ENCODE results near the gene ADAMTS2. TPM values are rescaled to one million over a fixed set of nuclear protein-coding genes. Genes with fewer than 3 reads are reported as not detected.
A peak's percentile ranks its signal among the peaks of the same experiment; 100 is the strongest.

The ADAMTS2 gene
- total and polyA plus RNA-seq, 11 donors, result 1.1 to 23.0 (median 5.5) TPM

- Histone ChIP-seq H3K27ac (no peak overlapping the region), H3K4me1 (no peaks in the 10 kb centered on the region), H3K4me3 (no peak overlapping the region), H3K27me3 (peaks cover 0 to 3% (median 0%) of the 10 kb centered on the region in 9 donors), H3K9me3 (no peaks in the 10 kb centered on the region), H3K36me3 (no peaks in the 10 kb centered on the region)
- DNase-seq (peak in 1 of 5 donors; percentile 39), ATAC-seq (no peak)
- 80 to 85% (median 83%) methylated on average over 12 to 22 of the region's 22 CpGs for WGBS, 4 donors
- no peak for TF ChIP-seq POLR2A (IDR thresholded peaks at IDR 0.05)
- no peak for TF ChIP-seq CTCF (IDR thresholded peaks at IDR 0.05)
- intact Hi-C loops (cut with DNase I), result no loop called here
Measured at GRCh38 chr5:179207920-179208705, 137.1 kb downstream of the ADAMTS2 start.

- no peak for ATAC-seq
- 77 to 81% (median 79%) methylated on average over 2 to 20 of the region's 20 CpGs for WGBS, 4 donors
- no peaks in the 10 kb centered on the region for H3K4me1 ChIP-seq
- H3K27me3 ChIP-seq, result peaks cover 0 to 3% (median 0%) of the 10 kb centered on the region in 9 donors
- no peak overlapping the region for H3K4me3 ChIP-seq
- TF ChIP-seq CTCF (IDR thresholded peaks at IDR 0.05) (no peak), POLR2A (IDR thresholded peaks at IDR 0.05) (no peak)
- no peaks in the 10 kb centered on the region for H3K9me3 ChIP-seq
- peak in 1 of 5 donors; percentile 37 for DNase-seq
- H3K36me3 ChIP-seq, result no peaks in the 10 kb centered on the region
- intact Hi-C loops (cut with DNase I), result no loop called here
- H3K27ac ChIP-seq, result no peak overlapping the region
Measured at GRCh38 chr5:179207470-179207869, 137.8 kb downstream of the ADAMTS2 start.

DNA sequence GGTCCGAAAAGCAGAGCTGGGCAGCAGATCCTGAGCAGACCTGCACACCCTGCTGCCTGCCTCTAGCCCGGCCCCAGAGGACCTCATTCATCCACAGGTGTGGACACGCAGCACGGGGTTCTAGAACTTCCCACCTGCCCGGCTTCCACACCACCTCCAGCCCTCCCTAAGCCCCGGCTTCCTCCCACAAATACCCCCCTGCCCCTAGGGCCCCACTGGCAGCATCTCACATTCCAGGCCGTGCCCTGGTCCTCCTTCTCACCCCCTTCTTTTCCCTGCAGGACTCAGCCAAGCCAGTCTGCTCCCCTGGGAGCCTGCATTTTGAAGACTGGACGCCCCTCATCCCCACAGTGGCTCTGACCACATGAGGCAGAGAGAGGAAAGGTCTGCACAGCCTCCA lies 138.9 kb downstream of the ADAMTS2 start:
- no peak overlapping the region for H3K4me3 ChIP-seq
- 73 to 80% (median 76%) methylated on average over 8 of the region's 8 CpGs for WGBS, 4 donors
- peaks cover 0 to under 1% (median 0%) of the 10 kb centered on the region in 9 donors for H3K27me3 ChIP-seq
- H3K4me1 ChIP-seq, result no peaks in the 10 kb centered on the region
- no peaks in the 10 kb centered on the region for H3K36me3 ChIP-seq
- no peak for ATAC-seq
- DNase-seq, result no peak
- TF ChIP-seq CTCF (IDR thresholded peaks at IDR 0.05) (no peak), POLR2A (IDR thresholded peaks at IDR 0.05) (no peak)
- H3K27ac ChIP-seq, result no peak overlapping the region
- intact Hi-C loops (cut with DNase I), result no loop called here
- no peaks in the 10 kb centered on the region for H3K9me3 ChIP-seq

DNA sequence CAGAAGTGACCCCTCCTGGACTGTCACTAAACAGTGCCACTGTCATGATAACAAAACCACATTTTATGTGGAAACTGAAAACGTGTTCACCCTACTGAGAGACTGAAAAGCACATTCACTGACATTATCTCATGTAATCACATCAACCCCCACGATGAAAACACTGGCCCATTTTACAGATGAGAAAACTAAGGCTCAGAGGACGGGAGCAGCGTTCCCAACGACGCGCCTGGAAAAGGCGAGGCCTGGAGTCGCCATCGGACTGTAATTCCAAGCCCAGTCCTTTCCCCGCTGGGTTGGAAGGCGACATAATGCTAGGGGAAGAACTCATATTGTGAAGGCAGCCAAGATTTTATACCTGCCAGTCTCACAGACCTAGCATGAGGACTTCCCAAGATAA lies 140.0 kb downstream of the ADAMTS2 start:
- no peaks in the 10 kb centered on the region for H3K9me3 ChIP-seq
- H3K27ac ChIP-seq, result no peak overlapping the region
- no peaks in the 10 kb centered on the region for H3K4me1 ChIP-seq
- WGBS, 4 donors, result 72 to 84% (median 83%) methylated on average over 12 of the region's 12 CpGs
- TF ChIP-seq POLR2A (IDR thresholded peaks at IDR 0.05) (no peak), CTCF (IDR thresholded peaks at IDR 0.05) (no peak)
- DNase-seq, result no peak
- H3K36me3 ChIP-seq, result no peaks in the 10 kb centered on the region
- ATAC-seq, result no peak
- no peak overlapping the region for H3K4me3 ChIP-seq
- H3K27me3 ChIP-seq, result no peaks in the 10 kb centered on the region
- intact Hi-C loops (cut with DNase I), result no loop called here
